ENCODE results near the gene PLIN3.

- TF ChIP-seq, protein P1, sequence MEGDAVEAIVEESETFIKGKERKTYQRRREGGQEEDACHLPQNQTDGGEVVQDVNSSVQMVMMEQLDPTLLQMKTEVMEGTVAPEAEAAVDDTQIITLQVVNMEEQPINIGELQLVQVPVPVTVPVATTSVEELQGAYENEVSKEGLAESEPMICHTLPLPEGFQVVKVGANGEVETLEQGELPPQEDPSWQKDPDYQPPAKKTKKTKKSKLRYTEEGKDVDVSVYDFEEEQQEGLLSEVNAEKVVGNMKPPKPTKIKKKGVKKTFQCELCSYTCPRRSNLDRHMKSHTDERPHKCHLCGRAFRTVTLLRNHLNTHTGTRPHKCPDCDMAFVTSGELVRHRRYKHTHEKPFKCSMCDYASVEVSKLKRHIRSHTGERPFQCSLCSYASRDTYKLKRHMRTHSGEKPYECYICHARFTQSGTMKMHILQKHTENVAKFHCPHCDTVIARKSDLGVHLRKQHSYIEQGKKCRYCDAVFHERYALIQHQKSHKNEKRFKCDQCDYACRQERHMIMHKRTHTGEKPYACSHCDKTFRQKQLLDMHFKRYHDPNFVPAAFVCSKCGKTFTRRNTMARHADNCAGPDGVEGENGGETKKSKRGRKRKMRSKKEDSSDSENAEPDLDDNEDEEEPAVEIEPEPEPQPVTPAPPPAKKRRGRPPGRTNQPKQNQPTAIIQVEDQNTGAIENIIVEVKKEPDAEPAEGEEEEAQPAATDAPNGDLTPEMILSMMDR (IDR thresholded peaks at IDR 0.05 in 8 of 11, conservative IDR thresholded peaks at IDR 0.05 in 3 of 11): no peak
- TF ChIP-seq POLR2A (IDR thresholded peaks at IDR 0.05) (no peak), POLR2AphosphoS5 (IDR thresholded peaks at IDR 0.05) (peak in 2 of 3 donors; percentile 29 to 51)
Observed at GRCh38 chr19:4816202-4816949, 51.1 kb downstream of the PLIN3 start.

Measured in spleen (tissue), 7 donors.